HG03159 (cell line): ENCODE data around the gene ZNHIT2.
"Not testable (repeated sequence)": the region's sequence is repeated elsewhere in the genome, so short reads cannot be mapped to it uniquely, and the experiment has no call there.

ENCODE experiments used
- ATAC-seq: cut with Tn5 transposase; IDR thresholded peaks from one replicate; pipeline ENCODE4 v1.9.1; 2021; ENCODE audit warnings: mild to moderate bottlenecking, moderate library complexity; ENCODE audit not compliant: unreplicated experiment

Gene ZNHIT2

GRCh38 chr11:65121447-65121864 lies 4.0 kb upstream of the ZNHIT2 start:
- no peak for ATAC-seq

GRCh38 chr11:65120831-65121230 lies 3.3 kb upstream of the ZNHIT2 start:
- no peak for ATAC-seq

GRCh38 chr11:65119670-65119995 lies 2.1 kb upstream of the ZNHIT2 start:
- no peak for ATAC-seq

- ATAC-seq: not testable (repeated sequence)
Observed at GRCh38 chr11:65118891-65119669, 1.6 kb upstream of the ZNHIT2 start.

- no peak for ATAC-seq
Observed at GRCh38 chr11:65118097-65118837, 766 bp upstream of the ZNHIT2 start.

- ATAC-seq: no peak
Observed at GRCh38 chr11:65116370-65117205, 913 bp downstream of the ZNHIT2 start.

- no peak for ATAC-seq
Observed at GRCh38 chr11:65115361-65116082, 2.0 kb downstream of the ZNHIT2 start.

GRCh38 chr11:65114538-65115171 lies 2.8 kb downstream of the ZNHIT2 start:
- ATAC-seq: no peak

- no peak for ATAC-seq
Observed at GRCh38 chr11:65113839-65114238, 3.7 kb downstream of the ZNHIT2 start.

- no peak for ATAC-seq
Observed at GRCh38 chr11:65113361-65113756, 4.1 kb downstream of the ZNHIT2 start.

GRCh38 chr11:65112546-65113360 lies 4.7 kb downstream of the ZNHIT2 start:
- no peak for ATAC-seq

- ATAC-seq: peak; percentile 62
Observed at GRCh38 chr11:65111744-65112545, 5.6 kb downstream of the ZNHIT2 start, which contains the start of gene TM7SF2. Gene TM7SF2 (plus strand): TSS chr11:65111872. CDS start chr11:65112016, 144 bp downstream.

GRCh38 chr11:65111159-65111743 lies 6.2 kb downstream of the ZNHIT2 start:
- ATAC-seq: no peak

GRCh38 chr11:65110354-65110861 lies 7.1 kb downstream of the ZNHIT2 start:
- ATAC-seq: no peak

- no peak for ATAC-seq
Observed at GRCh38 chr11:65109231-65110198, 8.0 kb downstream of the ZNHIT2 start.

- ATAC-seq: no peak
Observed at GRCh38 chr11:65108469-65109123, 8.9 kb downstream of the ZNHIT2 start.
